Limb (tissue), 2 donors: ENCODE data around the gene BPIFB3.
"Not testable (repeated sequence)": the region's sequence is repeated elsewhere in the genome, so short reads cannot be mapped to it uniquely, and the experiment has no call there.

ENCODE experiments used
- DNase-seq, 2 donors: peaks; one replicate each; pipeline ENCODE4 v3.0.0-alpha.2; 2016; ENCODE audit errors: extremely low spot score in 2 of 2

The BPIFB3 gene

GRCh38 chr20:33113387-33113908, 59.7 kb downstream of the BPIFB3 start:
- DNase-seq: no peak

DNA sequence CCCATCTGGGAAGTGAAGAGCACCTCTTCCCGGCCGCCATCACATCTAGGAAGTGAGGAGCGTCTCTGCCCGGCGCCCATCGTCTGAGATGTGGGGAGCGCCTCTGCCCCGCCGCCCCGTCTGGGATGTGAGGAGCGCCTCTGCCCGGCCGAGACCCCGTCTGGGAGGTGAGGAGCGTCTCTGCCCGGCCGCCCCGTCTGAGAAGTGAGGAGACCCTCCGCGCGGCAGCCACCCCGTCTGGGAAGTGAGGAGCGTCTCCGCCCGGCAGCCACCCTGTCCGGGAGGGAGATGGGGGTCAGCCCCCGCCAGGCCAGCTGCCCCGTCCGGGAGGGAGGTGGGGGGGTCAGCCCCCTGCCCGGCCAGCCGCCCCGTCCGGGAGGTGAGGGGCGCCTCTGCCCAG, 61.8 kb downstream of the BPIFB3 start:
- not testable (repeated sequence) for DNase-seq

DNA sequence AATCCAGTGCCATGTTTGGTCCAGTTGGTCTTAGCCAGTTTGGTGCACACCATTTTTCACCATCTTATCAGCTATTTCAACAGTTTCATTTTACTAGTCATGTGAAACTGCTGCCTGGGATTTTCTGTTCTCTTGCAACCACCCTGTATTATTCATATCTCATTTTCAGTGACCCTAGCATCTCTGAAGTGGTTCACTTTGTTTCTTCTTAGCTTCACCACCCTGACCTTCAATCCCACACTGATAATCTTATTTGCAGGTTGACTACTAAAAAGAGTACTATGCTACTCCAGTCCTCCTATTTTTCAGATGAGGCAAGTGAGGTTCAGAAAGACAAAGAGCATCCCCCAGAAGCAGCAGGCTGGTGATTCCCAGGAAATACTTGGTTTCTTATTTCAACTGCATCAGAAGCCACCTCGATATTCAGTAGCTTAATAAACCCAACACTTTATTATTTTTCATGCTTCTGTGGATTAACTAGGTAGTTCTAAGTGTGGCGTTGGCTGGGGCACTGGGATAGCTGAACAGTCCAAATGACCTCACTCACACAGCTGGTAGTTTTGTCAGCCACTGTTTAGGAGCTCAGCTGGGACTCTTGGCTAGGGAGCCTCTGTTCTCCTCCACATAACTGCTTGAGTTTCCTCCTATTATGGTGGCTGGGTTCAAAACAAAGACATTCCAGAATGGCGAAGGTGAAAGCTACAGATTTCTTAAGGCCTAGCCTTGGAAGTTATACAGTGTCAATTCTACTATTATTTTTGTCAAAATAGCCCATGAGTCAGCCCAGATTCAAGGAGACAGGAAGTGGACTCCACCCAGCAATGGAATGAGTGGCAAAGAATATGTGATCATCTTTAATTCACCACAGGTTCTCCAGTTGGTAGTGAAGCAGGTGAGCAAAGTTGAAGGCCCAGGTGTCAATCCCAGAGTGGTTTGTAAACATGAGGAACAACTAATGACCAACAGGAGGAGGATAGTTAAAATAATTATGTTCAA, 66.3 kb downstream of the BPIFB3 start:
- DNase-seq: no peak

DNA sequence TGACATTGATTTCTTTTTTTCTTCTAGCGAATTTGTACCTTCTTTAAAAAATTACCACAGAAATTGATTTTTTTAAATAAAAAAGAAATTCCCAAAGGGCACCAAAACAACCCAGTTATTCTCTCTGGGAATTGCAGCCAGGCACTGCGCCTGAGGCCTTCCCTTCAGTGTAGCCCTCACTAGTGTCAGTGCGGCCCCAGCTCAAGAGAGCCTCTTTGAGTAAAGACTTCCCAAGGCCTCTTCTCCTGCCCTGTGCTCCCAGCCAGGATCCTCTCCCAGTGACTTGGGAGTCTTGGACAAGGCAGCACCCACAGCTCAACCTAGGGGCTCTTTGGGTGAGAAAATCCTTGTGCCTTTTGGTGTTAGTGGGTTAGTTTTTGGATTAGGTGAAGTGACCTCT, 67.2 kb downstream of the BPIFB3 start:
- no peak for DNase-seq

GRCh38 chr20:33122297-33122696, 68.6 kb downstream of the BPIFB3 start:
- DNase-seq: not testable (repeated sequence)
